HT1080 (cell line): ENCODE results near the gene SHB. TPM values are rescaled to one million over a fixed set of nuclear protein-coding genes. Genes with fewer than 3 reads are reported as not detected.
A peak's percentile ranks its signal among the peaks of the same experiment; 100 is the strongest.

Experiments used
- DNase-seq: peaks from one replicate; pipeline ENCODE4 v3.0.0-alpha.2; 2015; ENCODE audit warnings: low read depth
- total RNA-seq: library from RNA; depleted of rRNA; stranded (reverse); fragments of >200 nt; shearing (Covaris generic); gene quantifications from 2 replicates; pipeline ENCODE4 v1.2.3, GENCODE V29; 2014

SHB gene
- total RNA-seq, 1 experiment from 2014 or later: 42.8 TPM

GRCh38 chr9:38025166-38025565 is 43.9 kb downstream of the SHB start:
- DNase-seq: no peak

- DNase-seq: no peak
These were observed 44.9 kb downstream of the SHB start for GRCh38 chr9:38024036-38024681.

- no peak for DNase-seq
These were observed 45.4 kb downstream of the SHB start for GRCh38 chr9:38023661-38024035.

DNA sequence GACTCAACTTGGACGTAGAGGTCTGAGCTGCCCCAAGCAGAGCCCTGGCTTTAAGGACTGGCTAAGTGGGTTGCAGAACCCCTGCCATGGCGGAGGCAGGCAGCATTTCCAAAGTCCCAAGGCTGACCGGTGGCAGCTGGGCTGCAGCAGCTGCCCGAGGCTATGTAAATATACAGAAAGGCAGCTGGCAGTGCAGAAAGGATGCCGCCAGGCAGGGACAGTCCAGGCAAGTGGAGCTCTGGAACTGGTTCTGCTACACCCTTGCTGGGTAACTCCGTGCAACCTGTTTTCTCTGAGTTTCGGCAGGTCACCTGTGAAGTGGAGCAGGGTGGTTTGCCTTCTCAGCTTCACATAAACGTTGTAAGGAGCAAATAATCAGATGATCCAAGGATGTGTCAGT is 46.0 kb downstream of the SHB start:
- DNase-seq: no peak

DNA sequence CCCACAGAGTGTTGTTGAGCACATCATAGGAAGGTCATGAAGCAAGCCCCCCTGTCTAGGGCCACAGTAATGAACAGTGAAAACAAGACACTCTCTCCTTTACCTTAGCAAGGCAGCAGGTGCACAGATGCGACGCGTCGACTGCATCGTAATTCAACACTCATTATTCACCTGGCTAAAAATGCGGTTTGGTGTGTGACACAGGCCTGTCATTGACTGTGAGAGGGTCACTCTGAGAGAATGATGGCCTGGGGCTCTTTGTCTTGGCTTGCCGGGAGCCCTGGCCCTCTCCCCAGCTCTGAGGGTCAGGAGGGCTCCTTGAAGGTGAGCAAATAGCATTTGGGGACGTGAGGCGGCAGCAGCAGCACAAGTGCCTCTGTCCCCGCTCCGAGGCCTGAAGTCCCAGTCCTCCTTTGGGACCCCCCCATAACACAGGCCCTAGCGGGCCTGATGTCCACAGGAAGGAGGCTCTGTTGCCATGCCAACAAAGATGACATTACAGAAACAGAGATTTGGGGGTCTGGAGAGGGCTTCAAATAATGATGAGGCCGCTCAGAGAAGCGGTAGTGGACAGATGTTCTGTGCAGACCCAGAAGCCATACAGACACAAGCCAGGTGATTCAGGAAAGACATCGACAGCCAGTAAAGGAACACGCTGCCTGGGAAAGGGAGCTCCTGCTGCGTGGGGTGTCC is 46.7 kb downstream of the SHB start:
- DNase-seq: no peak

GRCh38 chr9:38020151-38021076 is 48.6 kb downstream of the SHB start:
- DNase-seq: no peak

DNA sequence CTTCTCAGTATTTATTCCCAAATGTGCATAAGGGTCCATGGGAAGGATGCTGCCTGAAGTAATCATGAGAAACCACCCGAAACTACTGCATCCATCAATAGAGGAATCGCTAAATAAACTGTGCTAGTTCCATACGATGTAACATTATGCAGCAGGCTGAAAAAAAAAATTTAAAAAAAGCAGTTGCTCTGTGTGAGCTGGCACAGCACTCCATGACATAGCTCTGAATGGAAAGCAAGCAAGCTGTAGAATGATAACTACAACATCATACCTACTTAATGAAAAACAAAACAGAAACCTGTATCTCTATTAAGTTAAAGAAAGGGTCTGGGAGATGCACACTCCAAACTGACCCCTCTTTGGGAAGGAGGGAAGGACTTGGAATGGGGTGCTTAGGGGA is 49.3 kb downstream of the SHB start:
- DNase-seq: no peak

DNA sequence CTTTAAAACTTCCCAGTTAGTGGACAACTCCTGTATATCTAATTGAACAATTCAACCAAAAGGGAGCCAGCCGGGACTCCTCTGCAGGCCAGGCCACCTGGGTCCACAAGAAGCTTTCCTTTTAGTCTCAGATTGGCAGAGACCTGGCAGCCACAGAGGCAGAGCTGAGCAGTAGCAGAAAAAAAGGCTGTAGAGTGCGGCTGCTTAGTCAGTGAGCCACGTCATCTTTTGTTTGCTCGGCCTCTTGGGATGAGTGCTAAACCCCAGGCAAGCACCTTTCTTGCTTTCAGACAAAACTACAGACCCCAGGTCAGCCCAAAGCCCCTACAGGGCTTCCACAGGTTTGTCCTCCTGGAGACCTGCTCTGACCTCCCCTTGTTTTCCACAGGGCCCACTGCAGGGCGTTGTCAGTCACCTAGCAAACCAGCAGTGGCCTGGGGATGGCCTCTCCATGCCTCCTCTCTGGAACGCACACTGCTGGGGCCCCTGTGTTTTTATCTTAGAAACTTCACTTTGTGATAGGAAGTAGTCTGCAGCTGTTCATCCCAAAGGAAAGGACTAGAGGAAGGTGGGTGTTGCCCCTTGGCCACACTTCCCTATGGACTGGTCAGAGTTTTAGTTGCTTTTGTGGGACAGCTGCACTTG is 49.9 kb downstream of the SHB start:
- DNase-seq: peak; percentile 90

- peak; percentile 34 for DNase-seq
These were observed 50.6 kb downstream of the SHB start for GRCh38 chr9:38018241-38018957.

DNA sequence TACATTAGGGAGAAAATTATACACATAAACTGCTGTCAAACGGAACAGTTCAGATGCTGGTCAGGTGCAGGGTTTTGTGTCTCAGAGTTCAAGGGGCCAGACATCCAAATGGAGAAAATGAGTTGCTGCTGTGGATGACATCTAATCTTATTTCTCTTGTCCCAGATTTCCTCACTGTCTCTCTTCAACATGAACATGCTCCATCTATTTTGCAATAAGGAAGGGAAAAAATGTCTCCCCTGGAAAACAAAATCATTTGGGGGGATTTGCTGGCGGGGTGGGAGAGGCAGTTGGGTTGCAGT is 51.2 kb downstream of the SHB start:
- DNase-seq: no peak

DNA sequence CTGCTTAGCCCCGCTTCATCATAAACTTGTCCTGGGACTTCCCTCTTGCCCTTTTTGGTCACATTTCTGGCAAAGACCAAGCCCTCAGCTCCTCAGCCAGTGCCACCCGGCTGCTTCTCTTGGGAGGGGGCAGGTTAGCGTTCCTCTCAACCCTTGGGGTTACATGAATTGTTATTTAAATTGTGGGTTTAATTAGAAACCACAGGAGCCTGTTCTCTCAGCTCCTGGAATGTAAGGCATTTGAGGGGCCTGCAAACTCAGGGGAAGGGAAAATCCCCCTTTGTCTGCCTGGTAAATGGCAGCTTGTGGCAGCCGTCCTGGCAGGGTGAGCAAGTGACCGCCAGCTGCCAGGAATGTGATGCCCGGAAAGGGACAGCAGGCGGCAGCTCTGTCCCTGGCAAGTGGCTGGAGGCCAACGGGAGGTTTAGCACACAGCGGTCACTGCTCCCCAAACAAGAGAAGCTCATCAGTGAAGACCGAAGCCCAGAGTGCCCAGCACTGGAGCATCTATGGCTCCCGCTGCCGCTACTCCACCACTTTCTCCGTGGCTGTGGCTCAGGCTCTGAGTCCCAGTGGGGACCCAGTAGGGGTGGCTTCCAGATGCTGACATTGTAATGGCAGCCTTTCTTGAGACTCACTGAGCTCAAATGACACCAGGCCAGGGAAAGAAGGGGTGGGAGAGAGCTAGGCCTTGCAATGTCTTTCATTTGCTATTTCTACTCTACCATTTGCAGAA is 51.7 kb downstream of the SHB start:
- DNase-seq: peak; percentile 90

DNA sequence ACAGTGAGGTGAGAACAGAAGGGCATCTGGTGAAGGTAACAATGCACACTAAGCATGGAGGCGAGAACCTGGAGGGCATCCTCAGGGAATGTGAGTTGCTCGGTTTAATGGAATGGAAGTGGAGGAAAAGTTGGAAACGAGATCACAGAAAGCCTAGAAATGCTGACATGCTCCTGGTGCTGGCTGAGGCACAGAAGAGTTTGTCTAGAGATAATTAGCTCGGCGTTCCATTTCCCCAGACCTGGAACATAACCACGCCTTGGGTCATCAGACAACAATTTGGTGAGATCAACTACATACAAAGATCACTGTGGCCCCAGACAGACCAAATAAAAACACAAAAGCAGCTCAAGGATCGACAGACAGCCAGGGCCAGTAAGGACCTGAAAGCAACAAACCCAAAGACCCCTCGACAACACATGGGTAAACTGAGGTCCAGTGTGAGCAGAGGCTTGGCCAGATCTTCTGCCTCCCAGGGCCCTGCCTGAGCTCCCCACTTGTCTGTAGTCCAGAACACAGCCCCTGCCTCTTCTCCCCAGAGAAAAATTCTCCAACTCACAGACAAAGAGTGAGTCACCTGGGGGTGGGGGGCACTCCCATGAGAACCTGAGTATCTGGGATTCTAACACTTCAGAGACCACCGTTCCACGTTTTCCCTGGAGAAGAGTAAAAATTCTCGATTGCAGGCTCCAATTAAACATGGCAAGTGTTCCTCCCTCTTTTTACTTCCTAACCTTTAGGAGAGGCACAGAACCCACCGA is 52.5 kb downstream of the SHB start:
- no peak for DNase-seq

DNA sequence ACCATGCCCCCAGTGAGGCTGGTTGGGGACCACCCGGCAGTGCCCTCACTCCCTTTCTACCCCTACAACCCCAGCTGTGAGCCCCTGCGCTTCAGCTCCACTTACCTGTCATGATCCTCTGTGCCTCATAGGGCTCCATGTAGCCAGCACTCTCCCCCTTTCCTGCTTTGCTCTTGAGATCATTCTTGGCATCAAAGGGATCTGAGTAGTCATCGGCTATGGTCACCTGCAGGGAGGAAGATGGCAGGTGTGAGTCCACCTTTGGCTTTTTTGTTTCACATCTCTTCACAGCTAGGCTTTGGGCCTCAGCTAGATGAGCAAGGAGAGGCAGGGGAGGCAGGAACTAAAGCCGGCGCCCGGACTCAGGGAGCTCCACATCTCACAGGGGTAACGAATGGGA is 53.1 kb downstream of the SHB start:
- no peak for DNase-seq

DNA sequence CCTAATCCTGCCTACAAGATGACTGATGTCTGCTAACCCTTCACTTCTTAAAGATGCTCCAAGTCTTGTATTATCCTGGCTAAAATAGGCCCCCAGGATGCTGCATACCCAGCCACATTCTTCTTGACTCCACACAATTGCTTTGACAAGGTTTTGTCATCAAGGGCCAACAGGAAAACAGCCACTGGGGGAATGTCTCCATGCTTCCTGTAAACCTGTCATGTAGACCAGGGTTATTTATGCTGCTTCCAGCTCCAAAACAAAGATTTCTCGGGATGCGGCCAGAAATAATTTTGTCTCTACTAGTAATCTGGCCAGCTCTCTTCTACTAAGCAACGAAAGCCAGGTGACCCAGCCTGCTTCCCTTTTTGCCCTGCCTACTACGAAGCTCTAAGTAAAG is 53.8 kb downstream of the SHB start:
- no peak for DNase-seq

GRCh38 chr9:38012767-38013450 is 56.1 kb downstream of the SHB start:
- DNase-seq: no peak

GRCh38 chr9:38011991-38012390 is 57.0 kb downstream of the SHB start:
- no peak for DNase-seq

DNA sequence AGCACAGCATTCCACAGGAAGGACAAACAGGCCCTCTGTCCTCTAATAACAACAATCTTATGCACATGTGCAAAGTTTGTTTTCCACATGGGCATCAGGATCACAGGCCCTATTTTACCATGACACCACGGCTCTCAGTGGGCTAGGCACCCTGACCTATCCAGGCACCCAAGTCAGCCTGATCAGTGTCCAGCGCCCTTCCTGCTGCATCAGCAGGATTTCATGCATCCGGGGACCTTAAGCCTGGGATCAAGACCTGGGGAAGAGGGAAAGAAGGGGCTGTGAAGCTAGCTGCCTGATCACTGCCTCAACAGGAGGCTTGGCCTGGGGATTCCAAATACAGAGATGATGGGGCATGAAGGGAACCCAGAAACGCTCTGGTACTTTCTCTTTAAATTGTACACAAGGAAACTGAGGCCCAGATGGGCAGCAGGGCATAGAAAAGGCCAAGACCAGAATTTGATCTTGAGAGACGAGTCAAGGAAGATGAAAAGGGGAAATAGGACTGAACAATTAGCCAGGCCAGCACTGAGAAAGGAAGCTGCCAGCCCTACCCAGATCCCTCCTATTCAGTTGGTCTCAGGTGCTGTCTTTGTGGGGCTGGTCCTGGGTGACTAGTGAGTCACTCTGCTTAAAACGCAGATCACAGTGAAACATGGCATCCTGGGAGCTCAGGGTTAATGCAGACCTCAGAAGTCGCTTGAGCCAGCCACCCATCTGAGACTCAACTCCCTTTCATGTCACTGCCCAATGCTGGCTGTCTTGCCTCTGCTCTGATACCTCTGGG is 57.9 kb downstream of the SHB start:
- DNase-seq: no peak

DNA sequence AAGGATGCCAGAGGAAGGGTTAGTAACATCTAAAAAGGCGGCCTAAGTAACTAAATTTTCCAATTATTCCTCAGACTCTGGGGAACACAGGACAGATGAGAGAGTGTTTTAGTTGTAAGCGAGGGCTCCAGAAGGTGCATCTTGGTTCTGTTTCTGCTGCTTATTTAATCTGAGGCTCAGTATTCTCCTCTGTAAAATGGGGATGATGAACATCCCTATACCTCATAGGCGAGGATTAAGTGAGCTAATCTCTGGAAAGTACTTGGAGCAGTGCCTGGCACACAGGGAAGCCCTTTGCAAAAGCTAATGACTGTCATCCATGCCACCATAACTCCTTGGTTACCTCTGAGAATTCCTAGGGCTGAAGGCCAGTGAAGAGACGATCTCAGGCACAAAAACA is 59.0 kb downstream of the SHB start:
- no peak for DNase-seq
